Ectodermal cell (in vitro differentiated cells): ENCODE data around the gene DYNLRB1.

ENCODE experiments used
- H3K27ac ChIP-seq: 2 replicates; pipeline ENCODE4 v1.7.0; 2013; ENCODE audit warnings: mild to moderate bottlenecking, low read depth, low read length; ENCODE audit not compliant: insufficient read depth, poor library complexity, severe bottlenecking
- H3K27me3 ChIP-seq: 2 replicates; pipeline ENCODE4 v1.7.0; 2013; ENCODE audit warnings: mild to moderate bottlenecking, low read length; ENCODE audit not compliant: insufficient read depth, control insufficient read depth, poor library complexity, severe bottlenecking
- H3K36me3 ChIP-seq: one replicate; pipeline ENCODE4 v1.7.0; 2013; ENCODE audit warnings: low read length; ENCODE audit not compliant: control insufficient read depth, insufficient read depth
- H3K4me1 ChIP-seq: one replicate; pipeline ENCODE4 v1.7.0; 2013; ENCODE audit warnings: low read length; ENCODE audit not compliant: control insufficient read depth, insufficient read depth
- H3K4me3 ChIP-seq: 2 replicates; pipeline ENCODE4 v1.7.0; 2013; ENCODE audit warnings: low read depth, low read length, control low read depth; ENCODE audit not compliant: insufficient read depth
- H3K9me3 ChIP-seq: 2 replicates; pipeline ENCODE4 v1.7.0; 2013; ENCODE audit warnings: mild to moderate bottlenecking, low read length, moderate library complexity; ENCODE audit not compliant: control insufficient read depth
- WGBS, 2 experiments: methylation state at CpG; one replicate each; pipeline ENCODE4 v1.1.7; 2013; ENCODE audit warnings: missing lambda C conversion rate in 2 of 2; 5-methylcytosine and 5-hydroxymethylcytosine counted together

Gene DYNLRB1

GRCh38 chr20:34522969-34523871 lies 7.0 kb downstream of the DYNLRB1 start:
- Histone ChIP-seq H3K27me3 (no peaks in the 10 kb centered on the region), H3K4me3 (no peak overlapping the region), H3K9me3 (no peaks in the 10 kb centered on the region), H3K4me1 (no peaks in the 10 kb centered on the region), H3K36me3 (peaks cover 12% of the 10 kb centered on the region), H3K27ac (no peak overlapping the region)
- WGBS, 2 experiments, result 65 to 66% methylated on average over 16 to 17 of the region's 17 CpGs

- Histone ChIP-seq H3K4me3 (no peak overlapping the region), H3K9me3 (no peaks in the 10 kb centered on the region), H3K27ac (no peak overlapping the region), H3K36me3 (peaks cover 21% of the 10 kb centered on the region), H3K4me1 (no peaks in the 10 kb centered on the region), H3K27me3 (no peaks in the 10 kb centered on the region)
- 95% methylated on average over 11 of the region's 11 CpGs for WGBS, 2 experiments
Measured at GRCh38 chr20:34524426-34524825, 8.2 kb downstream of the DYNLRB1 start.

- peaks cover 24% of the 10 kb centered on the region for H3K36me3 ChIP-seq
- no peak overlapping the region for H3K4me3 ChIP-seq
- no peak overlapping the region for H3K27ac ChIP-seq
- WGBS, 2 experiments, result 95% methylated on average over 7 of the region's 7 CpGs
- H3K27me3 ChIP-seq, result no peaks in the 10 kb centered on the region
- H3K9me3 ChIP-seq, result no peaks in the 10 kb centered on the region
- H3K4me1 ChIP-seq, result no peaks in the 10 kb centered on the region
Measured at GRCh38 chr20:34525342-34525708, 9.1 kb downstream of the DYNLRB1 start.

- H3K27me3 ChIP-seq, result no peaks in the 10 kb centered on the region
- H3K4me1 ChIP-seq, result no peaks in the 10 kb centered on the region
- no peaks in the 10 kb centered on the region for H3K9me3 ChIP-seq
- H3K4me3 ChIP-seq, result no peak overlapping the region
- peaks cover 29% of the 10 kb centered on the region for H3K36me3 ChIP-seq
- 94 to 95% methylated on average over 14 of the region's 14 CpGs for WGBS, 2 experiments
- no peak overlapping the region for H3K27ac ChIP-seq
Measured at GRCh38 chr20:34525709-34526416, 9.6 kb downstream of the DYNLRB1 start.

- no peak overlapping the region for H3K27ac ChIP-seq
- no peaks in the 10 kb centered on the region for H3K27me3 ChIP-seq
- 93 to 95% methylated on average over 4 to 5 of the region's 5 CpGs for WGBS, 2 experiments
- H3K36me3 ChIP-seq, result peaks cover 29% of the 10 kb centered on the region
- H3K4me1 ChIP-seq, result no peaks in the 10 kb centered on the region
- H3K9me3 ChIP-seq, result no peaks in the 10 kb centered on the region
- no peak overlapping the region for H3K4me3 ChIP-seq
Measured at GRCh38 chr20:34526466-34526865, 10.2 kb downstream of the DYNLRB1 start.

GRCh38 chr20:34527016-34527415 lies 10.8 kb downstream of the DYNLRB1 start:
- H3K9me3 ChIP-seq, result no peaks in the 10 kb centered on the region
- H3K4me3 ChIP-seq, result no peak overlapping the region
- no peak overlapping the region for H3K27ac ChIP-seq
- peaks cover 32% of the 10 kb centered on the region for H3K36me3 ChIP-seq
- 98 to 99% methylated on average over 10 of the region's 10 CpGs for WGBS, 2 experiments
- H3K27me3 ChIP-seq, result no peaks in the 10 kb centered on the region
- no peaks in the 10 kb centered on the region for H3K4me1 ChIP-seq

GRCh38 chr20:34528921-34529297 lies 12.7 kb downstream of the DYNLRB1 start:
- Histone ChIP-seq H3K27ac (no peak overlapping the region), H3K4me3 (no peak overlapping the region), H3K27me3 (no peaks in the 10 kb centered on the region), H3K36me3 (peaks cover 36% of the 10 kb centered on the region), H3K4me1 (no peaks in the 10 kb centered on the region), H3K9me3 (no peaks in the 10 kb centered on the region)
- 94 to 98% methylated on average over 5 of the region's 5 CpGs for WGBS, 2 experiments

GRCh38 chr20:34529742-34530141 lies 13.5 kb downstream of the DYNLRB1 start:
- H3K9me3 ChIP-seq, result no peaks in the 10 kb centered on the region
- no peaks in the 10 kb centered on the region for H3K4me1 ChIP-seq
- 92 to 96% methylated on average over 3 of the region's 3 CpGs for WGBS, 2 experiments
- H3K4me3 ChIP-seq, result no peak overlapping the region
- H3K27ac ChIP-seq, result no peak overlapping the region
- no peaks in the 10 kb centered on the region for H3K27me3 ChIP-seq
- peaks cover 44% of the 10 kb centered on the region for H3K36me3 ChIP-seq

GRCh38 chr20:34530342-34530741 lies 14.1 kb downstream of the DYNLRB1 start:
- H3K4me3 ChIP-seq, result no peak overlapping the region
- no peaks in the 10 kb centered on the region for H3K27me3 ChIP-seq
- H3K27ac ChIP-seq, result no peak overlapping the region
- 93 to 94% methylated on average over 5 of the region's 5 CpGs for WGBS, 2 experiments
- no peaks in the 10 kb centered on the region for H3K4me1 ChIP-seq
- no peaks in the 10 kb centered on the region for H3K9me3 ChIP-seq
- H3K36me3 ChIP-seq, result peaks cover 48% of the 10 kb centered on the region

GRCh38 chr20:34531608-34532265 lies 15.5 kb downstream of the DYNLRB1 start:
- Histone ChIP-seq H3K27me3 (no peaks in the 10 kb centered on the region), H3K36me3 (peaks cover 50% of the 10 kb centered on the region), H3K9me3 (no peaks in the 10 kb centered on the region), H3K27ac (no peak overlapping the region), H3K4me3 (no peak overlapping the region), H3K4me1 (no peaks in the 10 kb centered on the region)
- 93 to 96% methylated on average over 8 of the region's 8 CpGs for WGBS, 2 experiments
